IMR-90 (cell line): Measurements from ENCODE around the gene GUCD1. TPM values are rescaled to one million over a fixed set of nuclear protein-coding genes. Genes with fewer than 3 reads are reported as not detected.

ENCODE experiments used
- ATAC-seq: fragments of 200-7000 bp; cut with Tn5 transposase; 2 replicates; pipeline ENCODE4 v1.9.1; 2020; ENCODE audit warnings: low read depth, mild to moderate bottlenecking, moderate library complexity
- BruUV-seq: library from RNA; stranded (reverse); fragments of 400-500 nt; replicated peaks from 2 replicates; lab custom pipeline; 2021; lab: Mats Ljungman, UMichigan
- CTCF ChIA-PET: fragments of 300-600 bp; formaldehyde crosslinking; extraction: SDS; loops from one replicate; lab custom pipeline; 2021; ENCODE audit warnings: antibody characterized with exemption; lab: Yijun Ruan, JAX
- POLR2A ChIA-PET: fragments of 300-600 bp; sonication (Branson Sonifier 250); formaldehyde crosslinking; loops from one replicate; lab custom pipeline; 2022; ENCODE audit warnings: antibody characterized with exemption; ENCODE audit not compliant: unreplicated experiment; lab: Charles Lee
- DNase-seq: peaks from one replicate; pipeline ENCODE4 v3.0.0; 2013
- H2AFZ ChIP-seq: replicated peaks from 2 replicates; pipeline ENCODE3; 2013; ENCODE audit warnings: low read length, mild to moderate bottlenecking; ENCODE audit not compliant: poor library complexity
- H2AK5ac ChIP-seq: 2 replicates; pipeline ENCODE4 v1.6.1; 2013; ENCODE audit warnings: low read depth, low read length, inconsistent platforms
- H2AK9ac ChIP-seq: replicated peaks from 2 replicates; pipeline ENCODE3; 2013; ENCODE audit warnings: mild to moderate bottlenecking, low read depth, low read length, moderate library complexity; ENCODE audit not compliant: poor library complexity
- H2BK120ac ChIP-seq: 2 replicates; pipeline ENCODE4 v1.6.1; 2013; ENCODE audit warnings: low read depth, low read length, inconsistent platforms
- H2BK15ac ChIP-seq: 3 replicates; pipeline ENCODE4 v1.6.1; 2013; ENCODE audit warnings: low read depth, low read length, inconsistent platforms
- H2BK20ac ChIP-seq: 2 replicates; pipeline ENCODE4 v1.6.1; 2013; ENCODE audit warnings: low read depth, mild to moderate bottlenecking, inconsistent platforms, low read length, moderate library complexity
- H2BK5ac ChIP-seq: 2 replicates; pipeline ENCODE4 v1.6.1; 2013; ENCODE audit warnings: mild to moderate bottlenecking, low read depth, low read length, inconsistent platforms; ENCODE audit not compliant: poor library complexity, severe bottlenecking
- H3K14ac ChIP-seq: replicated peaks from 2 replicates; pipeline ENCODE4 v1.6.1; 2013; ENCODE audit warnings: low read depth, low read length, inconsistent platforms
- H3K18ac ChIP-seq: 2 replicates; pipeline ENCODE4 v1.6.1; 2013; ENCODE audit warnings: low read depth, low read length, control low read depth
- H3K23ac ChIP-seq: 2 replicates; pipeline ENCODE4 v1.6.1; 2013; ENCODE audit warnings: low read depth, low read length, inconsistent platforms
- H3K27ac ChIP-seq: 2 replicates; pipeline ENCODE4 v1.5.1; 2013; ENCODE audit warnings: mild to moderate bottlenecking, control low read depth, low read length; ENCODE audit not compliant: insufficient read depth
- H3K27me3 ChIP-seq: 2 replicates; pipeline ENCODE4 v1.6.1; 2013; ENCODE audit warnings: low read length; ENCODE audit not compliant: control insufficient read depth, insufficient read depth
- H3K36me3 ChIP-seq: 2 replicates; pipeline ENCODE4 v1.6.1; 2013; ENCODE audit warnings: low read length, mixed read lengths; ENCODE audit not compliant: control insufficient read depth, insufficient read depth
- H3K4ac ChIP-seq: 2 replicates; pipeline ENCODE4 v1.6.1; 2013; ENCODE audit warnings: low read depth, low read length, inconsistent platforms
- H3K4me1 ChIP-seq: 2 replicates; pipeline ENCODE4 v1.6.1; 2013; ENCODE audit warnings: low read length, mixed read lengths; ENCODE audit not compliant: control insufficient read depth, insufficient read depth
- H3K4me2 ChIP-seq: 2 replicates; pipeline ENCODE4 v1.6.1; 2013; ENCODE audit warnings: low read depth, mild to moderate bottlenecking, control low read depth, low read length, moderate library complexity
- H3K4me3 ChIP-seq: 2 replicates; pipeline ENCODE4 v1.5.1; 2013; ENCODE audit warnings: low read depth, mild to moderate bottlenecking, control low read depth, low read length, moderate library complexity; ENCODE audit not compliant: insufficient read depth
- H3K56ac ChIP-seq: 2 replicates; pipeline ENCODE4 v1.6.1; 2013; ENCODE audit warnings: low read length, inconsistent platforms; ENCODE audit not compliant: insufficient read depth; ENCODE audit errors: extremely low read depth
- H3K79me1 ChIP-seq, 2 experiments: 2 replicates each; pipeline ENCODE4 v1.6.1; 2013; ENCODE audit warnings: low read length in 2 of 2, inconsistent platforms in 1 of 2, low read depth in 1 of 2
- H3K9ac ChIP-seq: 2 replicates; pipeline ENCODE4 v1.6.1; 2013; ENCODE audit warnings: low read depth, low read length, control low read depth
- H3K9me1 ChIP-seq: 2 replicates; pipeline ENCODE4 v1.6.1; 2013; ENCODE audit warnings: low read length, inconsistent platforms; ENCODE audit not compliant: insufficient read depth
- H3K9me3 ChIP-seq: 2 replicates; pipeline ENCODE4 v1.6.1; 2013; ENCODE audit warnings: low read length; ENCODE audit not compliant: control insufficient read depth, insufficient read depth
- H4K20me1 ChIP-seq: 2 replicates; pipeline ENCODE4 v1.6.1; 2013; ENCODE audit warnings: low read length, inconsistent platforms; ENCODE audit not compliant: insufficient read depth
- H4K5ac ChIP-seq: 2 replicates; pipeline ENCODE4 v1.6.1; 2013; ENCODE audit warnings: mild to moderate bottlenecking, low read depth, low read length, control low read depth
- H4K8ac ChIP-seq, 2 experiments: 2 replicates each; pipeline ENCODE4 v1.6.1; 2013; ENCODE audit warnings: low read depth in 2 of 2, low read length in 2 of 2, control low read depth in 1 of 2, inconsistent platforms in 1 of 2
- H4K91ac ChIP-seq: 2 replicates; pipeline ENCODE4 v1.6.1; 2013; ENCODE audit warnings: low read depth, low read length, inconsistent platforms; ENCODE audit not compliant: insufficient read depth
- NFE2L2 ChIP-seq: fragments of 150-350 bp; IDR thresholded peaks from 2 replicates; pipeline ENCODE4 v1.6.1; 2016; ENCODE audit warnings: low read depth, mild to moderate bottlenecking, low read length
- RAD21 ChIP-seq: IDR thresholded peaks from 2 replicates; pipeline ENCODE4 v1.6.1; 2012; ENCODE audit warnings: low read length, improper control_type of control experiment
- SMC3 ChIP-seq: fragments of 150-350 bp; IDR thresholded peaks from 2 replicates; pipeline ENCODE4 v1.6.1; 2016; ENCODE audit warnings: low read depth, mild to moderate bottlenecking, antibody characterized with exemption, low read length, moderate library complexity
- WGBS, 2 experiments: methylation state at CpG; one replicate each; pipeline versions ENCODE4 v1.1.5 to v1.1.7; 2013; ENCODE audit warnings: missing lambda C conversion rate in 2 of 2; ENCODE audit not compliant: insufficient read length in 1 of 2; ENCODE audit errors: extremely low coverage in 2 of 2; 5-methylcytosine and 5-hydroxymethylcytosine counted together
- dilution Hi-C: fragments of 300-500 bp; cut with HindIII; formaldehyde crosslinking; loops from one replicate; pipeline ENCODE4 v1.14.3; 2018; ENCODE audit warnings: low sequenced_read_pairs; ENCODE audit not compliant: unreplicated experiment
- in situ Hi-C: fragments of 300-500 bp; cut with MboI; formaldehyde crosslinking; loops from 3 replicates; pipeline ENCODE4 v1.14.3; 2019; ENCODE audit warnings: low sequenced_read_pairs, inconsistent platforms, mixed read lengths
- intact Hi-C: fragments of 100-400 bp; cut with micrococcal nuclease; formaldehyde crosslinking; loops from 2 replicates; pipeline ENCODE4 v1.10.0; 2022
- polyA plus RNA-seq, 3 experiments: library from polyadenylated mRNA; depleted of rRNA; stranded (reverse); fragments of >200 nt; gene quantifications; 2 replicates each; pipeline ENCODE4 v1.2.3, GENCODE V29; 2012; ENCODE audit warnings: low replicate concordance in 1 of 3
- total RNA-seq: library from RNA; depleted of rRNA; stranded (reverse); fragments of >200 nt; gene quantifications from 2 replicates; pipeline ENCODE4 v1.2.3, GENCODE V29; 2012

The GUCD1 gene
- total and polyA plus RNA-seq, 2 of the 4 experiments (the other 2 are of a cell fraction): 97.6 to 143 TPM

DNA sequence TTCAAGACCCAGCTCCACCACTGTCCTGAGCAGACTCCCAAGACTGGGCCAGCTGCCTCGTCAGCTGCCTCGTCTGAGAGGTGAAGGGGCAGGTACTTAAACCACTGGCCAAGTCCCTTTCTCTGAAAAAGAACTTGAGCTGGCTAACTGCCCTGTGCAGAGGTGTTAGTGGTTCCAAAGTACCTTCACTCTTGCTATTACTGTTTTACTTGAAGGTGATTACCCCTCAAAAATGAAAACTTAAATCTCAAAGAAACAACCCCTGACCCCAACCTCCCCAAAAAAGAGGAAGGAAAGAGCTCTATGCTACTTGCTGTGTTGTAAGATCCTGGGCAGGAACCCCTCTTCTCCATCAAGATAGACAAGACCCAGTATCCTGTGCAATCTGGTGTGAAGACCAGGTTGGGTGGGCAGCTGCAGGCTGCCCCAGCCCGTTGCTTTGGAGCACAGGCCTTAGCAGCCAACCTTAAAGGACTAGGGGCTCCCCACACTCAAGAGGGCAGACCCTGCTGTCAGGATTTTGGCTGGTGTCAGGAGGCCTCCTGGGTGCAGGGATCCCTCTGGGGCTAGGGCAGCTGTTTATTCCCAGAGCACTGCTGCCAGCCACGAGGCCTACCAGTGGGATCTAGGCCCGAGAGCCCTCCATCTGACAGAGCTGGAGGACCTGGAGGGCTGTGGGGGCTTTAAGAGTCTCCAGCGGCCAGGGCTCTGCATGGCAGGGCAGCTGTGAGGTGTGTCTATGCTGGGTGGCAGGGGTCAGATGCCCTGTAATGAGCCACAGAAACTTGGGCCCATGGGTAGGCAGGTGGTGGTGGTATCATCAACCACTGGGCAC, 13.0 kb downstream of the GUCD1 start:
- in situ Hi-C loops (no loop called here), dilution Hi-C loops (no loop called here), intact Hi-C loops (no loop called here)
- ChIA-PET POLR2A (no interaction called here), CTCF (no interaction called here)
- Histone ChIP-seq H3K79me1 (peaks cover 6 to 31% of the 10 kb centered on the region in 2 experiments; a peak in 3 of 4 replicates), H3K27me3 (no peaks in the 10 kb centered on the region), H3K9me3 (no peaks in the 10 kb centered on the region), H4K5ac (no peak overlapping the region), H2BK120ac (no peak overlapping the region), H2BK20ac (no peak overlapping the region), H3K9me1 (peaks cover 6% of the 10 kb centered on the region; the same call in 1 of the 2 replicates), H3K9ac (no peak overlapping the region), H3K4me3 (no peak overlapping the region), H3K4me1 (peaks cover 2% of the 10 kb centered on the region; the same call in 1 of the 2 replicates), H2BK5ac (no peak overlapping the region), H3K14ac (no peak overlapping the region), H2AK5ac (no peak overlapping the region), H3K18ac (no peak overlapping the region), H4K8ac (no peak overlapping the region), H2AK9ac (no peak overlapping the region), H3K36me3 (peaks cover 53% of the 10 kb centered on the region), H3K23ac (no peak overlapping the region), H2BK15ac (no peak overlapping the region), H4K91ac (no peak overlapping the region), H3K4me2 (no peak overlapping the region), H3K27ac (no peak overlapping the region), H4K20me1 (peaks cover 12% of the 10 kb centered on the region; the same call in 1 of the 2 replicates), H2AFZ (no peak overlapping the region), H3K56ac (no peak overlapping the region), H3K4ac (no peak overlapping the region)
- no peak for TF ChIP-seq NFE2L2
- TF ChIP-seq RAD21: no peak
- TF ChIP-seq SMC3: no peak
- ATAC-seq (no peak), DNase-seq (no peak)
- WGBS, 2 experiments: 100% methylated on average over 1 of the region's 6 CpGs; no CpG with 5 or more reads in 1 of the 2 experiments
- no TSS peak for BruUV-seq
